ENCODE data around the gene WDR33.

DNA sequence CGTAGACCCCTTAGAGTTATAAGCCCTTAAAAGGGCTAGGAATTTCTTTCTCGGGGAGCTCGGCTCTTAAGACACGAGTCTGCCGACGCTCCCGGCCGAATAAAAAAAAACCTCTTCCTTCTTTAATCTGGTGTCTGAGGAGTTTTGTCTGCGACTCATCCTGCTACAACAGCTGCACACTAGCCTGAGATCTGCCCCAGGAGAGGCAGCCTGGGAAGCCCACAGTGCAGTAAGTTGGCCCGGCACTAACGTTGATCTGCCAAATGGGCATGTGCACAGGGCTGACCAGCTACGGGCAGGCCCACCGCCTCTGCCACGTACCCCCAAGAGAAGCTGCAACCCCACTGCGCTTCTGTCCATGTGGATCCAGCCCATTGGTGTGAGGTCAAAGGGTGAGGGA lies 127.2 kb downstream of the WDR33 start:
- TF ChIP-seq, protein P1, sequence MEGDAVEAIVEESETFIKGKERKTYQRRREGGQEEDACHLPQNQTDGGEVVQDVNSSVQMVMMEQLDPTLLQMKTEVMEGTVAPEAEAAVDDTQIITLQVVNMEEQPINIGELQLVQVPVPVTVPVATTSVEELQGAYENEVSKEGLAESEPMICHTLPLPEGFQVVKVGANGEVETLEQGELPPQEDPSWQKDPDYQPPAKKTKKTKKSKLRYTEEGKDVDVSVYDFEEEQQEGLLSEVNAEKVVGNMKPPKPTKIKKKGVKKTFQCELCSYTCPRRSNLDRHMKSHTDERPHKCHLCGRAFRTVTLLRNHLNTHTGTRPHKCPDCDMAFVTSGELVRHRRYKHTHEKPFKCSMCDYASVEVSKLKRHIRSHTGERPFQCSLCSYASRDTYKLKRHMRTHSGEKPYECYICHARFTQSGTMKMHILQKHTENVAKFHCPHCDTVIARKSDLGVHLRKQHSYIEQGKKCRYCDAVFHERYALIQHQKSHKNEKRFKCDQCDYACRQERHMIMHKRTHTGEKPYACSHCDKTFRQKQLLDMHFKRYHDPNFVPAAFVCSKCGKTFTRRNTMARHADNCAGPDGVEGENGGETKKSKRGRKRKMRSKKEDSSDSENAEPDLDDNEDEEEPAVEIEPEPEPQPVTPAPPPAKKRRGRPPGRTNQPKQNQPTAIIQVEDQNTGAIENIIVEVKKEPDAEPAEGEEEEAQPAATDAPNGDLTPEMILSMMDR (IDR thresholded peaks at IDR 0.05) = no peak
- no peak for TF ChIP-seq POLR2A (IDR thresholded peaks at IDR 0.05; ENCODE audit: low read depth)
- TF ChIP-seq POLR2AphosphoS5 (IDR thresholded peaks at IDR 0.05) = no peak
